Measurements from ENCODE around the gene GPR27.

DNA sequence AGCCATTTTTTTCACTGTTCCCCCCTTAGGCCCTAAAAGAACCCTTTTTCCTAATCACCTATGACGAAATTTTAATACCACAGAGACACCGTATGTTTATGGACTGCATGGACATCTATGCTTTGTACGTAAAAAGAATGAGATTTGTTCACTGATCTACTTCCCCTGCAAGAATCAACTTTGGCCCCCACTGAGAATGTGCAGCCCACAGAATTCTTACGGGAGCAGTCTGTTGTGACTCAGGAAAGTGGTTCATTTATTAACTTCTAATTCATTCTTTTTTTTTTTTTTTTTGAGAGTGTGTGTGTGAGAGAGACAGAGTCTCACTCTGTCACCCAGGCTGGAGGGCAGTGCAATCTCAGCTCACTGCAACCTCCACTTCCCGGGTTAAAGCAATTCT, 46.1 kb upstream of the GPR27 start:
- TF ChIP-seq, protein P1, sequence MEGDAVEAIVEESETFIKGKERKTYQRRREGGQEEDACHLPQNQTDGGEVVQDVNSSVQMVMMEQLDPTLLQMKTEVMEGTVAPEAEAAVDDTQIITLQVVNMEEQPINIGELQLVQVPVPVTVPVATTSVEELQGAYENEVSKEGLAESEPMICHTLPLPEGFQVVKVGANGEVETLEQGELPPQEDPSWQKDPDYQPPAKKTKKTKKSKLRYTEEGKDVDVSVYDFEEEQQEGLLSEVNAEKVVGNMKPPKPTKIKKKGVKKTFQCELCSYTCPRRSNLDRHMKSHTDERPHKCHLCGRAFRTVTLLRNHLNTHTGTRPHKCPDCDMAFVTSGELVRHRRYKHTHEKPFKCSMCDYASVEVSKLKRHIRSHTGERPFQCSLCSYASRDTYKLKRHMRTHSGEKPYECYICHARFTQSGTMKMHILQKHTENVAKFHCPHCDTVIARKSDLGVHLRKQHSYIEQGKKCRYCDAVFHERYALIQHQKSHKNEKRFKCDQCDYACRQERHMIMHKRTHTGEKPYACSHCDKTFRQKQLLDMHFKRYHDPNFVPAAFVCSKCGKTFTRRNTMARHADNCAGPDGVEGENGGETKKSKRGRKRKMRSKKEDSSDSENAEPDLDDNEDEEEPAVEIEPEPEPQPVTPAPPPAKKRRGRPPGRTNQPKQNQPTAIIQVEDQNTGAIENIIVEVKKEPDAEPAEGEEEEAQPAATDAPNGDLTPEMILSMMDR (IDR thresholded peaks at IDR 0.05), result no peak
- no peak for TF ChIP-seq POLR2A (IDR thresholded peaks at IDR 0.05)
